K562 (cell line): Measurements from ENCODE around the gene OR6K2. TPM values are rescaled to one million over a fixed set of nuclear protein-coding genes. Genes with fewer than 3 reads are reported as not detected.

Experiments used
- HEY1 ChIP-seq: fragments of 250-450 bp; sonication (Bioruptor Pico); IDR thresholded peaks from 2 replicates; pipeline ENCODE4 v1.5.0; 2020; ENCODE audit warnings: mild to moderate bottlenecking, moderate library complexity, borderline replicate concordance
- NONO ChIP-seq, 2 experiments: fragments of 200-400 bp in 1 of 2; fragments of 450-650 bp in 1 of 2; formaldehyde crosslinking in 1 of 2; IDR thresholded peaks; 2 replicates each; pipeline ENCODE4 v1.6.1; 2017; ENCODE audit warnings: low read depth in 2 of 2, mild to moderate bottlenecking in 2 of 2, moderate library complexity in 2 of 2, low read length in 1 of 2
- PTTG1 ChIP-seq: fragments of 450-650 bp; IDR thresholded peaks from 2 replicates; pipeline ENCODE4 v1.6.1; 2016; ENCODE audit warnings: low read depth, mild to moderate bottlenecking, missing genetic modification characterization, missing compliant biosample characterization
- SNIP1 ChIP-seq: fragments of 450-650 bp; IDR thresholded peaks from 2 replicates; pipeline ENCODE4 v1.7.1; 2017; ENCODE audit warnings: low read depth, mild to moderate bottlenecking
- SRSF9 ChIP-seq: fragments of 200-400 bp; formaldehyde crosslinking; IDR thresholded peaks from 2 replicates; pipeline ENCODE4 v1.6.1; 2017; ENCODE audit warnings: low read depth, low read length, borderline replicate concordance
- STAT6 ChIP-seq: sonication (generic); formaldehyde crosslinking; IDR thresholded peaks from 2 replicates; pipeline ENCODE4 v1.8.1; 2023; ENCODE audit warnings: mild to moderate bottlenecking, missing genetic modification reagents
- TAF1 ChIP-seq: IDR thresholded peaks from 2 replicates; pipeline ENCODE4 v1.6.1; 2011; ENCODE audit warnings: mild to moderate bottlenecking, low read length, moderate library complexity; ENCODE audit not compliant: insufficient read depth, control insufficient read depth, severe bottlenecking; ENCODE audit errors: extremely low read depth
- ZNF212 ChIP-seq: fragments of 450-650 bp; formaldehyde crosslinking; IDR thresholded peaks from 2 replicates; pipeline ENCODE4 v1.4.0; 2020; ENCODE audit warnings: mild to moderate bottlenecking
- polyA plus RNA-seq, 8 experiments: library from polyadenylated mRNA; depleted of rRNA in 4 of 8; stranded (reverse) in 5 of 8; unstranded in 3 of 8; fragments of >200 nt; fragmentation: Nextera tagmentation in 2 of 8; fragmentation: Illumina TruSeq in 1 of 8; extraction: Ambion mirVana in 2 of 8; extraction: Trizol in 1 of 8; gene quantifications; 2 replicates each; pipeline versions ENCODE4 v1.2.1 to v1.2.3, GENCODE V29; 2011 to 2014; ENCODE audit warnings: inconsistent platforms in 1 of 8, missing spikeins in 1 of 8
- total RNA-seq, 7 experiments: library from RNA; depleted of rRNA in 6 of 7; stranded (reverse); fragments of >200 nt in 6 of 7; fragmentation: Illumina TruSeq in 2 of 7; extraction: Trizol in 2 of 7; gene quantifications; 2 replicates each; pipeline versions ENCODE4 v1.2.1 to v1.2.3, GENCODE V29; 2011 to 2021; ENCODE audit warnings: low replicate concordance in 1 of 7
- TF ChIP-seq, protein P1 (sequence below): fragments of 450-650 bp; IDR thresholded peaks from 2 replicates; pipeline ENCODE4 v1.6.1; 2014; ENCODE audit warnings: low read depth, mild to moderate bottlenecking, moderate library complexity, borderline replicate concordance
- TF ChIP-seq, protein P2 (sequence below): fragments of 450-650 bp; IDR thresholded peaks from 2 replicates; pipeline ENCODE4 v1.6.1; 2017; ENCODE audit warnings: mild to moderate bottlenecking, moderate library complexity
- TF ChIP-seq, protein P3 (sequence below): sonication (generic); formaldehyde crosslinking; IDR thresholded peaks from 2 replicates; pipeline ENCODE4 v1.8.0; 2022; ENCODE audit warnings: missing genetic modification reagents, mild to moderate bottlenecking, moderate library complexity, borderline replicate concordance
- TF ChIP-seq, protein P4 (sequence below): fragments of 250-450 bp; sonication (Bioruptor Pico); IDR thresholded peaks from 2 replicates; pipeline ENCODE4 v1.5.0; 2022; ENCODE audit warnings: mild to moderate bottlenecking
- TF ChIP-seq, protein P5 (sequence below): fragments of 250-450 bp; sonication (Bioruptor Pico); IDR thresholded peaks from 2 replicates; pipeline ENCODE4 v1.5.0; 2020; ENCODE audit warnings: mild to moderate bottlenecking
- TF ChIP-seq, protein P6 (sequence below): fragments of 450-650 bp; formaldehyde crosslinking; IDR thresholded peaks from 2 replicates; pipeline ENCODE4 v1.4.0; 2022; ENCODE audit warnings: missing genetic modification characterization

The OR6K2 gene
- total and polyA plus RNA-seq, 9 of the 15 experiments (the other 6 are each of a cell fraction or from before 2014, with no cell fraction given), result not detected

- TF ChIP-seq, protein P1, sequence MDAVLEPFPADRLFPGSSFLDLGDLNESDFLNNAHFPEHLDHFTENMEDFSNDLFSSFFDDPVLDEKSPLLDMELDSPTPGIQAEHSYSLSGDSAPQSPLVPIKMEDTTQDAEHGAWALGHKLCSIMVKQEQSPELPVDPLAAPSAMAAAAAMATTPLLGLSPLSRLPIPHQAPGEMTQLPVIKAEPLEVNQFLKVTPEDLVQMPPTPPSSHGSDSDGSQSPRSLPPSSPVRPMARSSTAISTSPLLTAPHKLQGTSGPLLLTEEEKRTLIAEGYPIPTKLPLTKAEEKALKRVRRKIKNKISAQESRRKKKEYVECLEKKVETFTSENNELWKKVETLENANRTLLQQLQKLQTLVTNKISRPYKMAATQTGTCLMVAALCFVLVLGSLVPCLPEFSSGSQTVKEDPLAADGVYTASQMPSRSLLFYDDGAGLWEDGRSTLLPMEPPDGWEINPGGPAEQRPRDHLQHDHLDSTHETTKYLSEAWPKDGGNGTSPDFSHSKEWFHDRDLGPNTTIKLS, result no peak
- TF ChIP-seq, protein P2, sequence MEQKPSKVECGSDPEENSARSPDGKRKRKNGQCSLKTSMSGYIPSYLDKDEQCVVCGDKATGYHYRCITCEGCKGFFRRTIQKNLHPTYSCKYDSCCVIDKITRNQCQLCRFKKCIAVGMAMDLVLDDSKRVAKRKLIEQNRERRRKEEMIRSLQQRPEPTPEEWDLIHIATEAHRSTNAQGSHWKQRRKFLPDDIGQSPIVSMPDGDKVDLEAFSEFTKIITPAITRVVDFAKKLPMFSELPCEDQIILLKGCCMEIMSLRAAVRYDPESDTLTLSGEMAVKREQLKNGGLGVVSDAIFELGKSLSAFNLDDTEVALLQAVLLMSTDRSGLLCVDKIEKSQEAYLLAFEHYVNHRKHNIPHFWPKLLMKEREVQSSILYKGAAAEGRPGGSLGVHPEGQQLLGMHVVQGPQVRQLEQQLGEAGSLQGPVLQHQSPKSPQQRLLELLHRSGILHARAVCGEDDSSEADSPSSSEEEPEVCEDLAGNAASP, result no peak
- TF ChIP-seq PTTG1 (tag) (no peak), STAT6 (CRISPR knock-in tag) (no peak), SNIP1 (no peak), SRSF9 (no peak), ZNF212 (CRISPR knock-in tag) (no peak), NONO (IDR thresholded peaks at IDR 0.05; ENCODE audit: low read depth in 2 of 2, low read length in 1 of 2) (no peak), HEY1 (CRISPR knock-in tag) (no peak), TAF1 (no peak)
- TF ChIP-seq, protein P3, sequence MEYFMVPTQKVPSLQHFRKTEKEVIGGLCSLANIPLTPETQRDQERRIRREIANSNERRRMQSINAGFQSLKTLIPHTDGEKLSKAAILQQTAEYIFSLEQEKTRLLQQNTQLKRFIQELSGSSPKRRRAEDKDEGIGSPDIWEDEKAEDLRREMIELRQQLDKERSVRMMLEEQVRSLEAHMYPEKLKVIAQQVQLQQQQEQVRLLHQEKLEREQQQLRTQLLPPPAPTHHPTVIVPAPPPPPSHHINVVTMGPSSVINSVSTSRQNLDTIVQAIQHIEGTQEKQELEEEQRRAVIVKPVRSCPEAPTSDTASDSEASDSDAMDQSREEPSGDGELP, result no peak
- TF ChIP-seq, protein P4, sequence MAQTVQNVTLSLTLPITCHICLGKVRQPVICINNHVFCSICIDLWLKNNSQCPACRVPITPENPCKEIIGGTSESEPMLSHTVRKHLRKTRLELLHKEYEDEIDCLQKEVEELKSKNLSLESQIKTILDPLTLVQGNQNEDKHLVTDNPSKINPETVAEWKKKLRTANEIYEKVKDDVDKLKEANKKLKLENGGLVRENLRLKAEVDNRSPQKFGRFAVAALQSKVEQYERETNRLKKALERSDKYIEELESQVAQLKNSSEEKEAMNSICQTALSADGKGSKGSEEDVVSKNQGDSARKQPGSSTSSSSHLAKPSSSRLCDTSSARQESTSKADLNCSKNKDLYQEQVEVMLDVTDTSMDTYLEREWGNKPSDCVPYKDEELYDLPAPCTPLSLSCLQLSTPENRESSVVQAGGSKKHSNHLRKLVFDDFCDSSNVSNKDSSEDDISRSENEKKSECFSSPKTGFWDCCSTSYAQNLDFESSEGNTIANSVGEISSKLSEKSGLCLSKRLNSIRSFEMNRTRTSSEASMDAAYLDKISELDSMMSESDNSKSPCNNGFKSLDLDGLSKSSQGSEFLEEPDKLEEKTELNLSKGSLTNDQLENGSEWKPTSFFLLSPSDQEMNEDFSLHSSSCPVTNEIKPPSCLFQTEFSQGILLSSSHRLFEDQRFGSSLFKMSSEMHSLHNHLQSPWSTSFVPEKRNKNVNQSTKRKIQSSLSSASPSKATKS, result no peak
- TF ChIP-seq, protein P5, sequence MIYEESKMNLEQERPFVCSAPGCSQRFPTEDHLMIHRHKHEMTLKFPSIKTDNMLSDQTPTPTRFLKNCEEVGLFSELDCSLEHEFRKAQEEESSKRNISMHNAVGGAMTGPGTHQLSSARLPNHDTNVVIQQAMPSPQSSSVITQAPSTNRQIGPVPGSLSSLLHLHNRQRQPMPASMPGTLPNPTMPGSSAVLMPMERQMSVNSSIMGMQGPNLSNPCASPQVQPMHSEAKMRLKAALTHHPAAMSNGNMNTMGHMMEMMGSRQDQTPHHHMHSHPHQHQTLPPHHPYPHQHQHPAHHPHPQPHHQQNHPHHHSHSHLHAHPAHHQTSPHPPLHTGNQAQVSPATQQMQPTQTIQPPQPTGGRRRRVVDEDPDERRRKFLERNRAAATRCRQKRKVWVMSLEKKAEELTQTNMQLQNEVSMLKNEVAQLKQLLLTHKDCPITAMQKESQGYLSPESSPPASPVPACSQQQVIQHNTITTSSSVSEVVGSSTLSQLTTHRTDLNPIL (CRISPR knock-in tag), result no peak
- TF ChIP-seq, protein P6, sequence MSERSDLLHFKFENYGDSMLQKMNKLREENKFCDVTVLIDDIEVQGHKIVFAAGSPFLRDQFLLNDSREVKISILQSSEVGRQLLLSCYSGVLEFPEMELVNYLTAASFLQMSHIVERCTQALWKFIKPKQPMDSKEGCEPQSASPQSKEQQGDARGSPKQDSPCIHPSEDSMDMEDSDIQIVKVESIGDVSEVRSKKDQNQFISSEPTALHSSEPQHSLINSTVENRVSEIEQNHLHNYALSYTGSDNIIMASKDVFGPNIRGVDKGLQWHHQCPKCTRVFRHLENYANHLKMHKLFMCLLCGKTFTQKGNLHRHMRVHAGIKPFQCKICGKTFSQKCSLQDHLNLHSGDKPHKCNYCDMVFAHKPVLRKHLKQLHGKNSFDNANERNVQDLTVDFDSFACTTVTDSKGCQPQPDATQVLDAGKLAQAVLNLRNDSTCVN (CRISPR knock-in tag), result no peak
Measured at GRCh38 chr1:158728510-158729225, 28.2 kb upstream of the OR6K2 start (continued).
